ENCODE measurements around the gene RAB17.

GRCh38 chr2:237565974-237566373 lies 24.6 kb downstream of the RAB17 start:
- TF ChIP-seq POLR2A (IDR thresholded peaks at IDR 0.05; ENCODE audit: low read depth, low read length) (no peak), POLR2AphosphoS5 (IDR thresholded peaks at IDR 0.05; ENCODE audit: low read depth, low read length) (no peak), TAF1 (IDR thresholded peaks at IDR 0.05; ENCODE audit: borderline replicate concordance, low read depth, low read length) (no peak)
